Activated CD4-positive, alpha-beta T cell treated with anti-CD3 and anti-CD28 coated beads, Interleukin-2, amount 10 ng/mL, durations not matched to agents 7 days and 5 days (primary cell): Measurements from ENCODE around the gene AEN. TPM values are rescaled to one million over a fixed set of nuclear protein-coding genes. Genes with fewer than 3 reads are reported as not detected.
"Not testable (repeated sequence)": the region's sequence is repeated elsewhere in the genome, so short reads cannot be mapped to it uniquely, and the experiment has no call there.

Experiments used
- CTCF ChIA-PET: fragments of 350-600 bp; sonication (Branson Sonifier 250); formaldehyde crosslinking; loops from one replicate; lab custom pipeline; 2021; ENCODE audit warnings: antibody characterized with exemption; lab: Charles Lee
- POLR2A ChIA-PET: fragments of 350-600 bp; sonication (Branson Sonifier 250); formaldehyde crosslinking; loops from one replicate; lab custom pipeline; 2021; ENCODE audit warnings: antibody characterized with exemption; lab: Charles Lee
- DNase-seq: peaks from one replicate; pipeline ENCODE4 v3.0.0-alpha.2; 2020
- H3K27ac Mint-ChIP-seq: one replicate; pipeline ENCODE4 v1.8.0; 2021; ENCODE audit warnings: mild to moderate bottlenecking, moderate library complexity, mixed read lengths
- H3K27me3 Mint-ChIP-seq: one replicate; pipeline ENCODE4 v1.8.0; 2021; ENCODE audit warnings: mixed read lengths
- H3K36me3 Mint-ChIP-seq: one replicate; pipeline ENCODE4 v1.8.0; 2021; ENCODE audit warnings: low read depth, mixed read lengths
- H3K4me1 Mint-ChIP-seq: one replicate; pipeline ENCODE4 v1.8.0; 2021; ENCODE audit warnings: mixed read lengths
- H3K4me3 Mint-ChIP-seq: one replicate; pipeline ENCODE4 v1.8.0; 2021; ENCODE audit warnings: mild to moderate bottlenecking, moderate library complexity, mixed read lengths
- H3K9me3 Mint-ChIP-seq: one replicate; pipeline ENCODE4 v1.8.0; 2021; ENCODE audit warnings: mixed read lengths
- total RNA-seq, 2 experiments: library from RNA; stranded (reverse); gene quantifications; one replicate each; pipeline ENCODE4 v1.2.3, GENCODE V29; 2021

The AEN gene
- total RNA-seq, 2 experiments from 2014 or later: 45.7 to 52.5 TPM

GRCh38 chr15:88627463-88627862 is 6.3 kb downstream of the AEN start:
- CTCF ChIA-PET: interaction anchor here (0.7 to 0.8 kb wide), 2 partner anchors 8 to 500 kb away, joined by 3 to 5 read pairs; no protein-coding TSS in a partner anchor
- Mint-ChIP-seq H3K4me1 (peaks cover 95% of the 10 kb centered on the region), H3K4me3 (peak overlapping the region; percentile 52), H3K27ac (peak overlapping the region; percentile 91), H3K27me3 (no peaks in the 10 kb centered on the region), H3K9me3 (no peaks in the 10 kb centered on the region), H3K36me3 (peaks cover 77% of the 10 kb centered on the region)
- POLR2A ChIA-PET: interaction anchor here (1.7 kb wide), 1 partner anchor 11 kb away, joined by 13 read pairs; the partner anchor contains the start of gene ISG20
- peak; percentile 91 for DNase-seq

- Mint-ChIP-seq H3K27me3 (no peaks in the 10 kb centered on the region), H3K9me3 (no peaks in the 10 kb centered on the region), H3K36me3 (peaks cover 81% of the 10 kb centered on the region), H3K27ac (peak overlapping the region; percentile 91), H3K4me1 (peaks cover 94% of the 10 kb centered on the region), H3K4me3 (peak overlapping the region; percentile 52)
- CTCF ChIA-PET: interaction anchor here (0.7 to 0.8 kb wide), 2 partner anchors 8 to 499 kb away, joined by 3 to 5 read pairs; no protein-coding TSS in a partner anchor
- POLR2A ChIA-PET: interaction anchor here (1.7 kb wide), 1 partner anchor 10 kb away, joined by 13 read pairs; the partner anchor contains the start of gene ISG20
- no peak for DNase-seq
Measured at GRCh38 chr15:88628018-88628654, 7.0 kb downstream of the AEN start.

GRCh38 chr15:88629071-88629470 is 7.9 kb downstream of the AEN start:
- Mint-ChIP-seq H3K4me1 (peaks cover 91% of the 10 kb centered on the region), H3K27me3 (no peaks in the 10 kb centered on the region), H3K4me3 (no peak overlapping the region), H3K36me3 (peaks cover 78% of the 10 kb centered on the region), H3K27ac (peak overlapping the region; percentile 91), H3K9me3 (no peaks in the 10 kb centered on the region)
- DNase-seq: no peak
- ChIA-PET POLR2A (no interaction called here), CTCF (no interaction called here)

GRCh38 chr15:88630141-88630721 is 9.1 kb downstream of the AEN start:
- ChIA-PET CTCF (interaction anchor here (1.4 kb wide), 1 partner anchor 23 kb away, joined by 3 read pairs; no protein-coding TSS in a partner anchor), POLR2A (interaction anchor here (0.7 kb wide), 1 partner anchor 8 kb away, joined by 3 read pairs; the partner anchor contains the start of gene ISG20)
- Mint-ChIP-seq H3K27ac (peak overlapping the region; percentile 91), H3K36me3 (peaks cover 78% of the 10 kb centered on the region), H3K4me1 (peaks cover 89% of the 10 kb centered on the region), H3K9me3 (no peaks in the 10 kb centered on the region), H3K4me3 (peak overlapping the region; percentile 25), H3K27me3 (no peaks in the 10 kb centered on the region)
- no peak for DNase-seq

GRCh38 chr15:88630798-88631463 is 9.8 kb downstream of the AEN start:
- peak overlapping the region; percentile 91 for H3K27ac Mint-ChIP-seq
- CTCF ChIA-PET: interaction anchor here (1.4 kb wide), 1 partner anchor 23 kb away, joined by 3 read pairs; no protein-coding TSS in a partner anchor
- no peak for DNase-seq
- no peaks in the 10 kb centered on the region for H3K27me3 Mint-ChIP-seq
- H3K4me3 Mint-ChIP-seq: no peak overlapping the region
- H3K9me3 Mint-ChIP-seq: no peaks in the 10 kb centered on the region
- H3K4me1 Mint-ChIP-seq: peaks cover 90% of the 10 kb centered on the region
- H3K36me3 Mint-ChIP-seq: peaks cover 78% of the 10 kb centered on the region
- POLR2A ChIA-PET: no interaction called here

- no peaks in the 10 kb centered on the region for H3K27me3 Mint-ChIP-seq
- CTCF ChIA-PET: interaction anchor here (1.4 to 2.3 kb wide), 2 partner anchors 8 to 22 kb away, joined by 3 to 11 read pairs; no protein-coding TSS in a partner anchor
- H3K9me3 Mint-ChIP-seq: no peaks in the 10 kb centered on the region
- H3K4me1 Mint-ChIP-seq: peaks cover 93% of the 10 kb centered on the region
- H3K27ac Mint-ChIP-seq: peak overlapping the region; percentile 91
- POLR2A ChIA-PET: no interaction called here
- H3K4me3 Mint-ChIP-seq: no peak overlapping the region
- H3K36me3 Mint-ChIP-seq: peaks cover 83% of the 10 kb centered on the region
- no peak for DNase-seq
Measured at GRCh38 chr15:88631464-88632028, 10.4 kb downstream of the AEN start.

- peak overlapping the region; percentile 91 for H3K27ac Mint-ChIP-seq
- peaks cover 87% of the 10 kb centered on the region for H3K36me3 Mint-ChIP-seq
- CTCF ChIA-PET: interaction anchor here (0.9 to 2.3 kb wide), 3 partner anchors 9 to 37 kb away, joined by 4 to 11 read pairs (median 4); no protein-coding TSS in a partner anchor
- H3K9me3 Mint-ChIP-seq, H3K4me3 Mint-ChIP-seq, H3K27me3 Mint-ChIP-seq, DNase-seq, POLR2A ChIA-PET: not testable (repeated sequence)
- H3K4me1 Mint-ChIP-seq: peaks cover 93% of the 10 kb centered on the region
Measured at GRCh38 chr15:88632797-88633196, 11.7 kb downstream of the AEN start.

- Mint-ChIP-seq H3K9me3 (no peaks in the 10 kb centered on the region), H3K4me3 (no peak overlapping the region)
- CTCF ChIA-PET: interaction anchor here (1.2 to 3.0 kb wide), 2 partner anchors 10 to 477 kb away, joined by 3 to 17 read pairs; no protein-coding TSS in a partner anchor
Measured at GRCh38 chr15:88634449-88634848, 13.3 kb downstream of the AEN start.

GRCh38 chr15:88635318-88635717 is 14.2 kb downstream of the AEN start:
- Mint-ChIP-seq H3K27ac (peak overlapping the region; percentile 96), H3K27me3 (no peaks in the 10 kb centered on the region), H3K4me3 (peak overlapping the region; percentile 88), H3K4me1 (peaks cover 85% of the 10 kb centered on the region), H3K36me3 (peaks cover 79% of the 10 kb centered on the region), H3K9me3 (no peaks in the 10 kb centered on the region)
- ChIA-PET CTCF (interaction anchor here (0.9 to 3.0 kb wide), 4 partner anchors 8 to 476 kb away, joined by 3 to 17 read pairs (median 4); no protein-coding TSS in a partner anchor), POLR2A (no interaction called here)
- peak; percentile 71 for DNase-seq

More at GRCh38 chr15:88634449-88634848, 13.3 kb downstream of the AEN start:
- Mint-ChIP-seq H3K27me3 (no peaks in the 10 kb centered on the region), H3K4me1 (peaks cover 87% of the 10 kb centered on the region), H3K27ac (peak overlapping the region; percentile 96), H3K36me3 (peaks cover 79% of the 10 kb centered on the region)
- DNase-seq: no peak
- POLR2A ChIA-PET: no interaction called here

- no peaks in the 10 kb centered on the region for H3K27me3 Mint-ChIP-seq
- CTCF ChIA-PET: interaction anchor here (0.9 to 3.0 kb wide), 3 partner anchors 8 to 18 kb away, joined by 3 to 17 read pairs (median 5); no protein-coding TSS in a partner anchor
- POLR2A ChIA-PET: interaction anchor here (1.0 kb wide), 1 partner anchor 12 kb away, joined by 4 read pairs; no protein-coding TSS in a partner anchor
Measured at GRCh38 chr15:88636050-88636449, 14.9 kb downstream of the AEN start.

GRCh38 chr15:88636654-88637053 is 15.5 kb downstream of the AEN start:
- peaks cover 73% of the 10 kb centered on the region for H3K36me3 Mint-ChIP-seq
- no peaks in the 10 kb centered on the region for H3K9me3 Mint-ChIP-seq
- H3K4me1 Mint-ChIP-seq: peaks cover 75% of the 10 kb centered on the region
- no peaks in the 10 kb centered on the region for H3K27me3 Mint-ChIP-seq
- DNase-seq: no peak
- POLR2A ChIA-PET: interaction anchor here (1.0 kb wide), 1 partner anchor 12 kb away, joined by 4 read pairs; no protein-coding TSS in a partner anchor
- peak overlapping the region; percentile 96 for H3K27ac Mint-ChIP-seq
- peak overlapping the region; percentile 88 for H3K4me3 Mint-ChIP-seq
- CTCF ChIA-PET: interaction anchor here (1.6 to 3.0 kb wide), 2 partner anchors 9 to 12 kb away, joined by 5 to 17 read pairs; no protein-coding TSS in a partner anchor

More at GRCh38 chr15:88636050-88636449, 14.9 kb downstream of the AEN start:
- Mint-ChIP-seq H3K4me3 (peak overlapping the region; percentile 88), H3K9me3 (no peaks in the 10 kb centered on the region), H3K36me3 (peaks cover 75% of the 10 kb centered on the region), H3K27ac (peak overlapping the region; percentile 96), H3K4me1 (peaks cover 81% of the 10 kb centered on the region)
- peak; percentile 77 for DNase-seq

- Mint-ChIP-seq H3K4me3 (peak overlapping the region; percentile 88), H3K4me1 (peaks cover 72% of the 10 kb centered on the region), H3K9me3 (no peaks in the 10 kb centered on the region), H3K36me3 (peaks cover 70% of the 10 kb centered on the region), H3K27me3 (no peaks in the 10 kb centered on the region), H3K27ac (peak overlapping the region; percentile 96)
- ChIA-PET POLR2A (no interaction called here), CTCF (interaction anchor here (1.6 kb wide), 1 partner anchor 267 kb away, joined by 5 read pairs; no protein-coding TSS in a partner anchor)
- DNase-seq: no peak
Measured at GRCh38 chr15:88637436-88637835, 16.3 kb downstream of the AEN start.
